ENCODE results near the gene C2orf66.

DNA sequence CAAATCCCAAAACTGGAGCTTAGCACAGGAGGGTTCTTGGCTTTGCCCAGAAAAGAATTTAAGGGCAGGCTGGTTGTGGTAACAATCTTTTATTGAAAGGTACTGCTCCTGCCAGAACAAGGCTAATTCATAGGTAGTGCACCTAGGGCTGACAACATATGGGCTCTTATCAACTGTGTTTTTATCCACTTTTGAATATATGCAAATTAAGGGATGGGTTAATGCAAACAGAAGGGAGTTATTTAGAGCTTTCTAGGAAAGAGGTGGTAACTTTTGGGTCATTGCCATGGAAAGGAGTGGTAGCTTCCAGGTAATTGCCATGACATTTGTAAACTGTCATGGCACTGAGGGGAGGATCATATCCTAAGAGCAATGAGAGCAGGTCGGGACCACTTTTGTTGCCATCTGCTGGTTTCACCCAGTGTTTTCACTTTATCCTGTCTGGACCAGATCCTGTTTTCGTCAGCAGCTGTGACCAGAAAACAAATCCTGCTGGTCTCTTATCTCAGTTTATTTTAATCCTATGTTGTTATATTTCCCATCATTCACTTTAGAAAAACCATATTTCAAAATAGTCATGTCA is 981 bp downstream of the C2orf66 start:
- TF ChIP-seq EZH2 (IDR thresholded peaks at IDR 0.05; ENCODE audit: low read length, unreplicated experiment), result no peak
- TF ChIP-seq, protein P1, sequence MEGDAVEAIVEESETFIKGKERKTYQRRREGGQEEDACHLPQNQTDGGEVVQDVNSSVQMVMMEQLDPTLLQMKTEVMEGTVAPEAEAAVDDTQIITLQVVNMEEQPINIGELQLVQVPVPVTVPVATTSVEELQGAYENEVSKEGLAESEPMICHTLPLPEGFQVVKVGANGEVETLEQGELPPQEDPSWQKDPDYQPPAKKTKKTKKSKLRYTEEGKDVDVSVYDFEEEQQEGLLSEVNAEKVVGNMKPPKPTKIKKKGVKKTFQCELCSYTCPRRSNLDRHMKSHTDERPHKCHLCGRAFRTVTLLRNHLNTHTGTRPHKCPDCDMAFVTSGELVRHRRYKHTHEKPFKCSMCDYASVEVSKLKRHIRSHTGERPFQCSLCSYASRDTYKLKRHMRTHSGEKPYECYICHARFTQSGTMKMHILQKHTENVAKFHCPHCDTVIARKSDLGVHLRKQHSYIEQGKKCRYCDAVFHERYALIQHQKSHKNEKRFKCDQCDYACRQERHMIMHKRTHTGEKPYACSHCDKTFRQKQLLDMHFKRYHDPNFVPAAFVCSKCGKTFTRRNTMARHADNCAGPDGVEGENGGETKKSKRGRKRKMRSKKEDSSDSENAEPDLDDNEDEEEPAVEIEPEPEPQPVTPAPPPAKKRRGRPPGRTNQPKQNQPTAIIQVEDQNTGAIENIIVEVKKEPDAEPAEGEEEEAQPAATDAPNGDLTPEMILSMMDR (conservative IDR thresholded peaks at IDR 0.05; ENCODE audit: low read depth, low read length), result no peak

All from PC-3 (cell line).